IPS-20b (cell line): ENCODE data around the gene LRIG2.
"Not testable (repeated sequence)": the region's sequence is repeated elsewhere in the genome, so short reads cannot be mapped to it uniquely, and the experiment has no call there.

Experiments used
- H3K27ac ChIP-seq: one replicate; pipeline ENCODE4 v1.5.1; 2013; ENCODE audit warnings: low read length
- H3K27me3 ChIP-seq: 2 replicates; pipeline ENCODE4 v1.6.1; 2013; ENCODE audit warnings: mild to moderate bottlenecking, low read length, inconsistent platforms; ENCODE audit not compliant: insufficient read depth
- H3K36me3 ChIP-seq: 2 replicates; pipeline ENCODE4 v1.6.1; 2013; ENCODE audit warnings: low read depth, mild to moderate bottlenecking, inconsistent platforms, low read length, moderate library complexity; ENCODE audit not compliant: insufficient read depth
- H3K4me1 ChIP-seq: 2 replicates; pipeline ENCODE4 v1.6.1; 2013; ENCODE audit warnings: mild to moderate bottlenecking, control low read depth, inconsistent platforms, low read length, moderate library complexity; ENCODE audit not compliant: insufficient read depth
- H3K4me3 ChIP-seq: 2 replicates; pipeline ENCODE4 v1.5.1; 2013; ENCODE audit warnings: mild to moderate bottlenecking, low read length, inconsistent platforms
- H3K9ac ChIP-seq: 2 replicates; pipeline ENCODE4 v1.6.1; 2013; ENCODE audit warnings: low read depth, mild to moderate bottlenecking, inconsistent platforms, low read length, moderate library complexity
- H3K9me3 ChIP-seq: 2 replicates; pipeline ENCODE4 v1.6.1; 2013; ENCODE audit warnings: mild to moderate bottlenecking, low read depth, low read length, inconsistent platforms; ENCODE audit not compliant: insufficient read depth

LRIG2 gene

GRCh38 chr1:113147826-113148225, 74.8 kb downstream of the LRIG2 start:
- H3K36me3 ChIP-seq: no peaks in the 10 kb centered on the region
- H3K9me3 ChIP-seq: no peaks in the 10 kb centered on the region
- H3K27me3 ChIP-seq: no peaks in the 10 kb centered on the region
- no peak overlapping the region for H3K27ac ChIP-seq
- peaks cover 7% of the 10 kb centered on the region; the same call in 1 of the 2 replicates for H3K4me1 ChIP-seq
- H3K4me3 ChIP-seq: no peak overlapping the region
- H3K9ac ChIP-seq: no peak overlapping the region

- H3K36me3 ChIP-seq, H3K9me3 ChIP-seq, H3K9ac ChIP-seq, H3K4me1 ChIP-seq, H3K4me3 ChIP-seq, H3K27me3 ChIP-seq, H3K27ac ChIP-seq: not testable (repeated sequence)
Observed at GRCh38 chr1:113150494-113150893, 77.5 kb downstream of the LRIG2 start.

GRCh38 chr1:113153116-113153803, 80.3 kb downstream of the LRIG2 start:
- Histone ChIP-seq H3K4me3 (no peak overlapping the region), H3K36me3 (no peaks in the 10 kb centered on the region), H3K4me1 (peaks cover 4% of the 10 kb centered on the region; the same call in 1 of the 2 replicates), H3K27ac (no peak overlapping the region), H3K27me3 (no peaks in the 10 kb centered on the region), H3K9ac (no peak overlapping the region), H3K9me3 (peaks cover 21% of the 10 kb centered on the region)

GRCh38 chr1:113156368-113156767, 83.4 kb downstream of the LRIG2 start:
- Histone ChIP-seq H3K27ac (no peak overlapping the region), H3K27me3 (no peaks in the 10 kb centered on the region), H3K36me3 (no peaks in the 10 kb centered on the region), H3K4me3 (no peak overlapping the region), H3K4me1 (peaks cover 8% of the 10 kb centered on the region; the same call in 1 of the 2 replicates), H3K9me3 (peaks cover 21% of the 10 kb centered on the region), H3K9ac (no peak overlapping the region)

- not testable (repeated sequence) for H3K36me3 ChIP-seq, H3K4me1 ChIP-seq, H3K27me3 ChIP-seq, H3K9ac ChIP-seq, H3K27ac ChIP-seq
- Histone ChIP-seq H3K4me3 (peak overlapping the region; percentile 25; the same call in 1 of the 2 replicates), H3K9me3 (peaks cover 21% of the 10 kb centered on the region)
Observed at GRCh38 chr1:113158743-113159142, 85.7 kb downstream of the LRIG2 start.

GRCh38 chr1:113166473-113166872, 93.5 kb downstream of the LRIG2 start:
- Histone ChIP-seq H3K4me1 (no peaks in the 10 kb centered on the region), H3K9ac (no peak overlapping the region), H3K9me3 (no peaks in the 10 kb centered on the region), H3K27ac (no peak overlapping the region), H3K27me3 (no peaks in the 10 kb centered on the region), H3K4me3 (no peak overlapping the region), H3K36me3 (no peaks in the 10 kb centered on the region)

GRCh38 chr1:113168946-113169345, 95.9 kb downstream of the LRIG2 start:
- Histone ChIP-seq H3K4me1 (no peaks in the 10 kb centered on the region), H3K27me3 (no peaks in the 10 kb centered on the region), H3K27ac (no peak overlapping the region), H3K4me3 (no peak overlapping the region), H3K36me3 (no peaks in the 10 kb centered on the region), H3K9ac (no peak overlapping the region), H3K9me3 (peaks cover 6% of the 10 kb centered on the region)

- Histone ChIP-seq H3K27me3 (no peaks in the 10 kb centered on the region), H3K36me3 (no peaks in the 10 kb centered on the region), H3K4me1 (no peaks in the 10 kb centered on the region), H3K9ac (no peak overlapping the region), H3K4me3 (no peak overlapping the region), H3K9me3 (peaks cover 6% of the 10 kb centered on the region), H3K27ac (no peak overlapping the region)
Observed at GRCh38 chr1:113169591-113169990, 96.6 kb downstream of the LRIG2 start.

- no peak overlapping the region for H3K4me3 ChIP-seq
- H3K9me3 ChIP-seq: peaks cover 6% of the 10 kb centered on the region
- no peaks in the 10 kb centered on the region for H3K36me3 ChIP-seq
- no peak overlapping the region for H3K9ac ChIP-seq
- no peaks in the 10 kb centered on the region for H3K27me3 ChIP-seq
- H3K27ac ChIP-seq: no peak overlapping the region
- no peaks in the 10 kb centered on the region for H3K4me1 ChIP-seq
Observed at GRCh38 chr1:113170519-113170918, 97.5 kb downstream of the LRIG2 start.

- no peaks in the 10 kb centered on the region for H3K36me3 ChIP-seq
- no peaks in the 10 kb centered on the region for H3K9me3 ChIP-seq
- no peak overlapping the region for H3K9ac ChIP-seq
- no peaks in the 10 kb centered on the region for H3K4me1 ChIP-seq
- no peak overlapping the region for H3K4me3 ChIP-seq
- H3K27ac ChIP-seq: no peak overlapping the region
- no peaks in the 10 kb centered on the region for H3K27me3 ChIP-seq
Observed at GRCh38 chr1:113178106-113178505, 105.1 kb downstream of the LRIG2 start.

GRCh38 chr1:113178522-113178921, 105.5 kb downstream of the LRIG2 start:
- no peaks in the 10 kb centered on the region for H3K4me1 ChIP-seq
- H3K9ac ChIP-seq: no peak overlapping the region
- H3K9me3 ChIP-seq: no peaks in the 10 kb centered on the region
- no peak overlapping the region for H3K27ac ChIP-seq
- no peak overlapping the region for H3K4me3 ChIP-seq
- no peaks in the 10 kb centered on the region for H3K36me3 ChIP-seq
- no peaks in the 10 kb centered on the region for H3K27me3 ChIP-seq
